ENCODE results near the gene TRPM4.
"Not testable (repeated sequence)": the region's sequence is repeated elsewhere in the genome, so short reads cannot be mapped to it uniquely, and the experiment has no call there.

TRPM4 gene

GRCh38 chr19:49136771-49137171 is 20.8 kb upstream of the TRPM4 start:
- no peaks in the 10 kb centered on the region for H3K36me3 Mint-ChIP-seq (ENCODE audit: low read depth)
- H3K4me3 Mint-ChIP-seq = no peak overlapping the region
- H3K4me1 Mint-ChIP-seq = peaks cover 10% of the 10 kb centered on the region
- no peaks in the 10 kb centered on the region for H3K9me3 Mint-ChIP-seq
- DNase-seq (no peak), ATAC-seq (no peak)
- no peak overlapping the region for H3K27ac Mint-ChIP-seq
- H3K27me3 Mint-ChIP-seq = peaks cover 18% of the 10 kb centered on the region

- Mint-ChIP-seq H3K9me3 (no peaks in the 10 kb centered on the region), H3K36me3 (ENCODE audit: low read depth) (no peaks in the 10 kb centered on the region), H3K27ac (no peak overlapping the region), H3K27me3 (peaks cover 21% of the 10 kb centered on the region), H3K4me3 (no peak overlapping the region), H3K4me1 (peaks cover 14% of the 10 kb centered on the region)
- no peak for DNase-seq
- ATAC-seq = no peak
Observed at GRCh38 chr19:49140951-49141350, 16.6 kb upstream of the TRPM4 start.

GRCh38 chr19:49141352-49141751 is 16.2 kb upstream of the TRPM4 start:
- H3K4me1 Mint-ChIP-seq = peaks cover 14% of the 10 kb centered on the region
- H3K27ac Mint-ChIP-seq = no peak overlapping the region
- peaks cover 23% of the 10 kb centered on the region for H3K27me3 Mint-ChIP-seq
- H3K9me3 Mint-ChIP-seq = no peaks in the 10 kb centered on the region
- ATAC-seq (no peak), DNase-seq (no peak)
- H3K36me3 Mint-ChIP-seq (ENCODE audit: low read depth) = no peaks in the 10 kb centered on the region
- no peak overlapping the region for H3K4me3 Mint-ChIP-seq

GRCh38 chr19:49142866-49143335 is 14.7 kb upstream of the TRPM4 start:
- peaks cover 14% of the 10 kb centered on the region for H3K4me1 Mint-ChIP-seq

GRCh38 chr19:49145573-49146407 is 11.8 kb upstream of the TRPM4 start:
- H3K9me3 Mint-ChIP-seq = no peaks in the 10 kb centered on the region
- H3K36me3 Mint-ChIP-seq (ENCODE audit: low read depth) = no peaks in the 10 kb centered on the region
- peaks cover 32% of the 10 kb centered on the region for H3K4me1 Mint-ChIP-seq
- H3K27me3 Mint-ChIP-seq = peaks cover 61% of the 10 kb centered on the region
- peak overlapping the region; percentile 66 for H3K27ac Mint-ChIP-seq
- H3K4me3 Mint-ChIP-seq = peak overlapping the region; percentile 8
- DNase-seq (peak; percentile 88), ATAC-seq (peak; percentile 44)

More at GRCh38 chr19:49142866-49143335, 14.7 kb upstream of the TRPM4 start:
- Mint-ChIP-seq H3K9me3 (no peaks in the 10 kb centered on the region), H3K27me3 (peaks cover 37% of the 10 kb centered on the region), H3K36me3 (ENCODE audit: low read depth) (no peaks in the 10 kb centered on the region), H3K27ac (no peak overlapping the region), H3K4me3 (peak overlapping the region; percentile 71)
- ATAC-seq = peak; percentile 91
- peak; percentile 78 for DNase-seq

GRCh38 chr19:49146408-49146770 is 11.2 kb upstream of the TRPM4 start:
- Mint-ChIP-seq H3K27ac (peak overlapping the region; percentile 55), H3K27me3 (peaks cover 65% of the 10 kb centered on the region), H3K4me1 (peaks cover 37% of the 10 kb centered on the region)
- not testable (repeated sequence) for ATAC-seq; H3K9me3 Mint-ChIP-seq; H3K4me3 Mint-ChIP-seq; DNase-seq; H3K36me3 Mint-ChIP-seq (ENCODE audit: low read depth)

GRCh38 chr19:49148044-49148682 is 9.4 kb upstream of the TRPM4 start:
- Mint-ChIP-seq H3K27ac (no peak overlapping the region), H3K4me1 (peaks cover 34% of the 10 kb centered on the region), H3K36me3 (ENCODE audit: low read depth) (no peaks in the 10 kb centered on the region), H3K4me3 (peak overlapping the region; percentile 32), H3K9me3 (no peaks in the 10 kb centered on the region), H3K27me3 (peaks cover 71% of the 10 kb centered on the region)
- DNase-seq (no peak), ATAC-seq (no peak)

- Mint-ChIP-seq H3K36me3 (ENCODE audit: low read depth) (no peaks in the 10 kb centered on the region), H3K9me3 (no peaks in the 10 kb centered on the region), H3K27ac (no peak overlapping the region), H3K4me3 (peak overlapping the region; percentile 75), H3K4me1 (peaks cover 34% of the 10 kb centered on the region), H3K27me3 (peaks cover 77% of the 10 kb centered on the region)
- ATAC-seq (peak; percentile 24), DNase-seq (peak; percentile 88)
Observed at GRCh38 chr19:49148784-49149651, 8.6 kb upstream of the TRPM4 start.

GRCh38 chr19:49149652-49150105 is 7.9 kb upstream of the TRPM4 start:
- H3K9me3 Mint-ChIP-seq = no peaks in the 10 kb centered on the region
- H3K4me3 Mint-ChIP-seq = peak overlapping the region; percentile 75
- DNase-seq (no peak), ATAC-seq (no peak)
- peaks cover 34% of the 10 kb centered on the region for H3K4me1 Mint-ChIP-seq
- peaks cover 83% of the 10 kb centered on the region for H3K27me3 Mint-ChIP-seq
- no peaks in the 10 kb centered on the region for H3K36me3 Mint-ChIP-seq (ENCODE audit: low read depth)
- no peak overlapping the region for H3K27ac Mint-ChIP-seq

GRCh38 chr19:49150106-49150943 is 7.3 kb upstream of the TRPM4 start:
- DNase-seq (peak; percentile 58), ATAC-seq (peak; percentile 13)
- H3K36me3 Mint-ChIP-seq (ENCODE audit: low read depth) = no peaks in the 10 kb centered on the region
- H3K4me3 Mint-ChIP-seq = peak overlapping the region; percentile 75
- no peaks in the 10 kb centered on the region for H3K9me3 Mint-ChIP-seq
- H3K4me1 Mint-ChIP-seq = peaks cover 32% of the 10 kb centered on the region
- H3K27me3 Mint-ChIP-seq = peaks cover 82% of the 10 kb centered on the region
- H3K27ac Mint-ChIP-seq = no peak overlapping the region

- no peak overlapping the region for H3K27ac Mint-ChIP-seq
- H3K4me1 Mint-ChIP-seq = peaks cover 26% of the 10 kb centered on the region
- peak overlapping the region; percentile 8 for H3K4me3 Mint-ChIP-seq
- peaks cover 83% of the 10 kb centered on the region for H3K27me3 Mint-ChIP-seq
- no peaks in the 10 kb centered on the region for H3K9me3 Mint-ChIP-seq
- no peak for DNase-seq
- ATAC-seq = no peak
- no peaks in the 10 kb centered on the region for H3K36me3 Mint-ChIP-seq (ENCODE audit: low read depth)
Observed at GRCh38 chr19:49150944-49151243, 6.7 kb upstream of the TRPM4 start.

GRCh38 chr19:49151267-49152118 is 6.1 kb upstream of the TRPM4 start:
- Mint-ChIP-seq H3K27me3 (peaks cover 84% of the 10 kb centered on the region), H3K9me3 (no peaks in the 10 kb centered on the region), H3K4me3 (peak overlapping the region; percentile 42), H3K36me3 (ENCODE audit: low read depth) (no peaks in the 10 kb centered on the region), H3K27ac (no peak overlapping the region), H3K4me1 (peaks cover 26% of the 10 kb centered on the region)
- peak; percentile 51 for DNase-seq
- ATAC-seq = no peak

GRCh38 chr19:49152119-49152550 is 5.5 kb upstream of the TRPM4 start:
- Mint-ChIP-seq H3K4me3 (no peak overlapping the region), H3K4me1 (peaks cover 26% of the 10 kb centered on the region), H3K27ac (no peak overlapping the region), H3K9me3 (no peaks in the 10 kb centered on the region), H3K36me3 (ENCODE audit: low read depth) (no peaks in the 10 kb centered on the region), H3K27me3 (peaks cover 78% of the 10 kb centered on the region)
- ATAC-seq = no peak
- DNase-seq = no peak
